ENCODE data around the gene TPCN1.
A peak's percentile ranks its signal among the peaks of the same experiment; 100 is the strongest.

TPCN1 gene

DNA sequence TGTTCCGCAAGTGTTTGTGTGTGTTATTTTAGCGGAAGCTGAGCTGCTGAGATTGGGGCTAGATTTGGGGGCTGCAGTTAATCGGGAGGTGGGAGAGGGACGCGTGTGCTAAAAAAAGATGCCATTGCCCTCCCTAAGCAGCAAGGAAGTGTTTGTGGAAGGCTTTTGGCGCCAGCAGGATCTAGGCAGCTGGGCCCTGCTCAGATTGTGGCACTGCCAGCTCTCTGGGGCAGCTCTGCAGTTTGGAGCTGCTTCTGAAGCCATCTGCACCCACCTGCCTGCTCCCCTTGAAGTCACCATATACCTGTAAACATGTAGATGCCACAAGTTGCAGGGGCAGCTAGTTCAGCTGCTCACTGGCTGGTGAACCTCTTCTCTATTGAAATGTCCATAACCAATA is 28.8 kb downstream of the TPCN1 start:
- DNase-seq (ENCODE audit: low spot score in 2 of 2) (no peak), ATAC-seq (no peak)
- H3K27ac Mint-ChIP-seq = no peak overlapping the region
- H3K36me3 Mint-ChIP-seq = peaks cover 1% of the 10 kb centered on the region
- H3K4me1 Mint-ChIP-seq = no peaks in the 10 kb centered on the region
- peaks cover 6% of the 10 kb centered on the region for H3K9me3 Mint-ChIP-seq
- H3K4me3 Mint-ChIP-seq = no peak overlapping the region

DNA sequence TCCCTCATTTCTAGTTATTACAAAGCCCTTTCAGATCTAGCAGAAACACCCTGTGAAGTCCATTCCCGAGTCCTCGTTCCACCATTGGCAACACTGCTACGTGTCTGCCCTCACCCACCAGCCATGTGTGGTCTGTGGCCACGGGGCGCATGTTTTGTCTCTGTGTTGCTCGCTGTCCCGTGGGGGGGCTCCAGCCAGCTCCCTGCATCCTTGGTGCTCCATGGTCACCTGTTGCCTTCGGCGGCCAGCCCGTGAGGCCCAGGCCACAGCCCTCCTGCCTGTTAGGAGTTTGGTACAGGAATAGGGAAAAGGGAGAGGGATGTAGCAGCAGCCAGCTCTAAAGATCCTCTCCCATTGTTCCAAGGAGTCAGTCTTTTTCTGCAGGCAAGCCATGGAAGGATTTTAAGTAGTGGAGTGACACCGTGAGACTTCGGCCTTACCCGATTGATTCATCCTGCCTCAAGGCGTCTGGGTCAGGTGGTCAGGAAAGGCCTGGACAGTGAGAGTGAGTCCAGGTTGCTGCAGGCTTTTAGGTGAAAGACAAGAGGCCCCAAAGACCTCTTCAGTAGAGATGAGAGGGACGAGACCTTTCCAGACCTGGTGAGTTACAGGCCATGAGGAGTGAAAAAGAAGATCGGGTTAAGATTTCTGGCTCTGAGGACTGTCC is 30.3 kb downstream of the TPCN1 start:
- no peak for DNase-seq (ENCODE audit: low spot score in 2 of 2)
- H3K27ac Mint-ChIP-seq = no peak overlapping the region

DNA sequence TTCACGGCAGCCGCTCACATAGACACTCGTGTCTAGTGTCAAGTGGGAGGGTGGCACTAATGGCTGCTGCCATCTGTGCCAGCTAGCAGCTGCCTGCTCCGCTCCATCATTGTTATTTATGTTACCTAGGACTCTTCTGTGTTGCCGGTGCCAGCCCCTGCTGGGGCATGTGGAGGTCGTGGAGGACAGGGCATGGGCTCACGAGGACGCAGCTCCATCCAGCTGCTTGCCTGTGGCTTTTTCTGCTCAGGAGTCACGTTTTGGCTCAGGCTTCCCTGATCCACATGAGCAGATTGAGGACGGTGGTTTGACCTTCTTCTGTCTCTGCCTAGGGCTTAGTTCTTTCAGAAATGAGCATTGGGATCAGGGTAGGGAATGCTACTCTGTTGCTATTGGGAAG is 31.2 kb downstream of the TPCN1 start:
- no peak overlapping the region for H3K4me3 Mint-ChIP-seq
- no peak for ATAC-seq
- H3K36me3 Mint-ChIP-seq = no peaks in the 10 kb centered on the region
- no peak for DNase-seq (ENCODE audit: low spot score in 2 of 2)
- H3K27ac Mint-ChIP-seq = no peak overlapping the region
- H3K4me1 Mint-ChIP-seq = no peaks in the 10 kb centered on the region
- peaks cover 6% of the 10 kb centered on the region for H3K9me3 Mint-ChIP-seq

More for the DNA sequence above, 30.3 kb downstream of the TPCN1 start:
- ATAC-seq = no peak
- Mint-ChIP-seq H3K36me3 (no peaks in the 10 kb centered on the region), H3K4me3 (no peak overlapping the region), H3K4me1 (no peaks in the 10 kb centered on the region), H3K9me3 (peaks cover 6% of the 10 kb centered on the region)

DNA sequence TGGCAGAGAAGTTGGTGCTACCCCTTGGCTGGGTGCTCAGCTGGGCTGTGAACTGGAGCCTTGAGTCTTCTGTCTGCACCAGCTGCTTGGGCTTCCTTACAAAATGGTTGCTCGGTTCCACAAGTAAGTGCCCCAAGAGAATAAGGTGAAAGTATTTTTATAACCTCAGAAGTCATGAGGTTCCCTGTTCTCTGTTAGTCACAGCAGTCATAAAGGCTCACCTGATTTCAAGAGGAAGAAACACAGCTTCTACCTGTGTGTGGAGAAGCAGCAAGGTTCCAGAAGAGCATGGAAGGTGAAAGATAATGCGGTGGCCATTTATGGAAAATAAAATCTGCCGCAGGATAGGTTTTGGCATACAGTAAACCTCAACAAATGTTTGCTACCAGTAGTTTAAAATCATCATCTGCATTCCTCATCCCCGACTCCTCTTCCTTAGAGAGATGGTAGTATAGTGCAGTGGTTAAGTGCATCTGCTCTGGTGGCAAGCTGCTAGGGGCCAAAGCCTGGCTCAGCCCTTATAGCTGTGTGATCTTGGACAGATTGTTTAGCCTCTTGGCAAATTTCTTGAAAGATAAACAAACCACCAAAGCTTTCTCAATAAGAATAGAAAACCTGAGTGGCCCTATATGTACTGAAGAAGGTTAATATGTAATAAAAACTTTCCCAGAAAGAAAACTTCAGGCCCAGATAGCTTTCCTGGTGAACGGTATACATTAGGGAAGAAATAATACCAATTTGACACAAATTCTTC is 32.4 kb downstream of the TPCN1 start:
- Mint-ChIP-seq H3K36me3 (no peaks in the 10 kb centered on the region), H3K9me3 (peaks cover 6% of the 10 kb centered on the region), H3K27ac (no peak overlapping the region), H3K4me1 (no peaks in the 10 kb centered on the region), H3K4me3 (no peak overlapping the region)
- no peak for DNase-seq (ENCODE audit: low spot score in 2 of 2)
- no peak for ATAC-seq

DNA sequence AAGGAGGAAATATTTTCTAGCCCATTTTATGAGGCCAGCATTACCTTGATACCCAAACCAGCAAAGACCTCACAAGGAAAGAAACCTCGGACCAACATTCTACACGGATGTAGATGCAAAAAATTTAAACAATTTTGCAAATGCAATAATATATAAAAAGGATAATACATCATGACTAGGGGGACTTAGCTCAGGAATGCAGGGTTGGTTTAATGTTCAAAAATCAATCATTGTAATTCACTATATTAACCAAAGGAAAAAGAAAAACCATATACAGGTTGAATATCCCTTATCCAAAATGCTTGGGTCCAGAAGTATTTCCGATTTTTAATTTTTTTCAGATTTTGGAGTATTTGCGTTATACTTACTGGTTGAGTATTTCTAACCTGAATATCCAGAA is 33.0 kb downstream of the TPCN1 start:
- Mint-ChIP-seq H3K9me3 (peaks cover 6% of the 10 kb centered on the region), H3K4me1 (no peaks in the 10 kb centered on the region), H3K36me3 (no peaks in the 10 kb centered on the region), H3K4me3 (no peak overlapping the region), H3K27ac (no peak overlapping the region)
- DNase-seq (ENCODE audit: low spot score in 2 of 2) = no peak
- no peak for ATAC-seq

DNA sequence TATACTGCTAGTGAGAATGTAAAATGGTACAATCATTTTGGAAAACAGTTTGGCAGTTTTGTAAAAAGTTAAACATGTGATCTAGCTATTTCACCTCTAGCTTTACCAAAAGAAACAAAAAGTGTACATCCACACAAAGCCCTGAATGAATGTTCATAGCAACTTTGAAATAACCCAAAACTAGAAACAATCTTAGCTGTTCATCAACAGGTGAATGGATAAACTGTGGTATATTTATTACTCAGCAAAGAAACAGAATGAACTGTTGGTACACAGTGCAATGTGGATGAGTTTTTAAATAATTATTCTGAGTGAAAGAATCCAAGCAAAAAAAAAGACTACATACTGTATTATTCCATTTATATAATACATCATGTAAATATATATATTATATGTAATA is 36.3 kb downstream of the TPCN1 start:
- peaks cover 6% of the 10 kb centered on the region for H3K9me3 Mint-ChIP-seq
- H3K36me3 Mint-ChIP-seq = peaks cover 5% of the 10 kb centered on the region
- no peak for DNase-seq (ENCODE audit: low spot score in 2 of 2)
- no peak overlapping the region for H3K27ac Mint-ChIP-seq
- H3K4me3 Mint-ChIP-seq = no peak overlapping the region
- H3K4me1 Mint-ChIP-seq = no peaks in the 10 kb centered on the region
- ATAC-seq = no peak

DNA sequence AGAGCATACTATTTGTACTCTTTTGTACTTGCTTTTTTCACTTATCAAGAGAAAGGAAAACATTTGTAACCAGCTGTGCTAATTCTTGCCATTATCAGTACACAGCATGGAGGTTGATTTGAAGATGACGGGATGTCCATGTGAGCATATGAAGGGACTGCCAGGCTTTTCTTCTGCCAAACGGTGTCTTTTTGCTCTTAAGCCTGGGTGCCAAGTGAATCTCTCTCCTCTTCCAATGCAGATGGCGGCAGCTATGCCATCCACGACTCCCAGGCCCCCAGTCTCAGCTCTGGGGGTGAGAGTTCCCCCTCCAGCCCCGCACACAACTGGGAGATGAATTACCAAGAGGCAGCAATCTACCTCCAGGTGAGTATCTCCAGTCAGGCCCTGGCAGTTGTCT is 38.9 kb downstream of the TPCN1 start:
- Mint-ChIP-seq H3K9me3 (no peaks in the 10 kb centered on the region), H3K4me1 (no peaks in the 10 kb centered on the region), H3K27ac (peak overlapping the region; percentile 7), H3K36me3 (peaks cover 13% of the 10 kb centered on the region), H3K4me3 (no peak overlapping the region)
- DNase-seq (ENCODE audit: low spot score in 2 of 2) (no peak), ATAC-seq (no peak)

DNA sequence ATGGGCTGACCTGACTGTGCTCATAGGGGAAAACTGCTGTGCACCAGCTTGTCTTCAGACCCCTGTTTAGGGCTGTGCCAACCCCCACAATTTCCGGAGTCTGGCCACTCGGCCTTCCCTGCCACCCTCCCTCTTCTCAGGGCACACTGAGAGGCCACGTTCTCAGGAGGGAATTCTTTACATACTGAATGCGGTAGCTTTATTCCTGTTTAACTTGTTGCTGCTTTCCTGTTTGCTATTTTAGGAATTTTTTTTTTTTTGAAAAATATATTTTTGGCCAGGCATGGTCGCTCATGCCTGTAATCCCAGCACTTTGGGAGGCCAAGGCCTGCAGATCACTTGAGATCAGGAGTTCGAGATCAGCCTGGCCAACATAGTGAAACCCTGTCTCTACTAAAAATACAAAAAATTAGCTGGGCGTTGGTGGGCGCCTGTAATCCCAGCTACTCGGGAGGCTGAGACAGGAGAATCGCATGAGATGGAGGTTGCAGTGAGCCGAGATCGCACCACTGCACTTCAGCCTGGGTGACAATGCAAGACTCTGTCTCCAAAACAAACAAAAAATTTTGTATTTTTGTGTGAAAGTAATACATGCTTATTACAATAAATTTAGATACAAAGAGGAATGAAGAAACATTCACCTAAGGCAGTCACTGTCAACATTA is 39.5 kb downstream of the TPCN1 start:
- Mint-ChIP-seq H3K27ac (peak overlapping the region; percentile 7), H3K9me3 (no peaks in the 10 kb centered on the region), H3K36me3 (peaks cover 13% of the 10 kb centered on the region), H3K4me3 (no peak overlapping the region), H3K4me1 (no peaks in the 10 kb centered on the region)
- ATAC-seq (no peak), DNase-seq (ENCODE audit: low spot score in 2 of 2) (no peak)

DNA sequence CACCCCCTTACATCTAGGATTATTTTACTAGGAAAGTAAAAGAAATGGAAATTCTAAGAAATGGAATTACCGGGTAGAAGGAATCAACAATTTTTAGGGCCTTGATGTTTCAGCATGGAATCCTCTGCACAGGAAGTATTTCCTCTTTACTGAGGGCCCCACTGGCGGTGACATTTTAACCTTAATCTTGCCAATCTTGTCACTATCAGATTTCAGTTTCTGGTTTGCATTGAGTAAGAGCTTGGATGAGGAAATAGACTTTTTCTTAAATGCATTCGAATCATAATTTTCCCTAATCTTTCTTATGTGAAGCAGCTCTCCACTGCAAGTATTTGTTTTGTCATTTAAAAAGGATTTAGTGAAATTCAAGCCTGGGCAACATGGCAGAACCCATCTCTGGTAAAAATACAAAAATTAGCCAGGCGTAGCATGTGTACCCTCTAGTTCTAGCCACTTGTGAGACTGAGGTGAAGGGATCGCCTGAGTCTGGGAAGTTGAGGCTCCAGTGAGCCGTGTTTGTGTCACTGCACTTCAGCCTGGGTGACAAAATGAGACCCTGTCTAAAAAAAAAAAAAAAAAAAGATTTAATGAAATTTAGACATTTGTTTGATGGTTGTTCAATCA is 40.7 kb downstream of the TPCN1 start:
- H3K4me1 Mint-ChIP-seq = no peaks in the 10 kb centered on the region
- no peaks in the 10 kb centered on the region for H3K9me3 Mint-ChIP-seq
- H3K27ac Mint-ChIP-seq = peak overlapping the region; percentile 32
- H3K36me3 Mint-ChIP-seq = peaks cover 13% of the 10 kb centered on the region
- DNase-seq (ENCODE audit: low spot score in 2 of 2) (no peak), ATAC-seq (peak; percentile 74)
- no peak overlapping the region for H3K4me3 Mint-ChIP-seq

DNA sequence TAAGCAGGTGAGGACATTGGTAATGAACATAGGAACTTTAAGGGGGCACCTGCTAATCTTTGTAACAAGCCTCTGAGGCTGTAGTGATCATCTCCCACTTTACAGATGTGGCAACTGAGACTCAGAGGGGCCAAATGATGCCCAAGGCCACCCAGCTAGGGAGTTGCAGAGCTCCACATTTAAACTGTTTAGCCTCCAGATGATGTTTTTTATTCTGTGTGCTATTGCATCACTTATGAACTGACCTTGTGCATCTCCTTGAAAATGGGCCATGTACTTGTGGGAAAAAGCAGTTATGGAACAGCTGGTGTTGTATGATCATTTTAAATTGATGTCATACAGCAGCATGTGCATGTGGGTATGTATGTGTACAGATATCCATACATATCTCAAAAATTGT is 41.4 kb downstream of the TPCN1 start:
- DNase-seq (ENCODE audit: low spot score in 2 of 2) = no peak
- Mint-ChIP-seq H3K27ac (peak overlapping the region; percentile 32), H3K4me3 (no peak overlapping the region), H3K4me1 (no peaks in the 10 kb centered on the region), H3K36me3 (peaks cover 17% of the 10 kb centered on the region), H3K9me3 (no peaks in the 10 kb centered on the region)
- no peak for ATAC-seq

DNA sequence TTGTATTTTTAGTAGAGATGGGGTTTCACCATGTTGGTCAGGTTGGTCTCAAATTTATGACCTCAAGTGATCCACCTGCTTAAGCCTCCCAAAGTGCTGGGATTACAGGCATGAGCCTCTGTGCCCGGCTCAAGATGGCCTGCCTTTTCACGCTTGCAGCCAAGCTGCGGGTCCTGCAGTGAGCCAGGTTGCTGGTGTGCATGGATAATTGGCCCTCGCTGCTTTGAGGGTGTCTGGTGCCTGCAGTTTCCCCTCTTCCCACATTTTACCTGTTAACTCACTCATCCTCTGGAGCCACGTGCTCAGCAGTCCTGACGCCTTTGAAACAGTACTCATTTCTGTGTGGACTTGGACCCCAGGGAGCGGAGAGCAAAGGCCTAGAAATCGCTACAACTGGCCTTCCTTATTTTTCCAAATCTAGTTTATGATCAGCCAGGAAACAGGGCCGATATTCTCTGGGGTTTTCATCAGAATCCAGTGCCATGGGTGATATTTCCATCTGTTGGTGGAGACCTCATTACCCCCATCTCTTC is 42.2 kb downstream of the TPCN1 start:
- H3K27ac Mint-ChIP-seq = no peak overlapping the region
- H3K9me3 Mint-ChIP-seq = no peaks in the 10 kb centered on the region
- H3K36me3 Mint-ChIP-seq = peaks cover 20% of the 10 kb centered on the region
- no peak overlapping the region for H3K4me3 Mint-ChIP-seq
- H3K4me1 Mint-ChIP-seq = no peaks in the 10 kb centered on the region
- DNase-seq (ENCODE audit: low spot score in 2 of 2) (no peak), ATAC-seq (no peak)

DNA sequence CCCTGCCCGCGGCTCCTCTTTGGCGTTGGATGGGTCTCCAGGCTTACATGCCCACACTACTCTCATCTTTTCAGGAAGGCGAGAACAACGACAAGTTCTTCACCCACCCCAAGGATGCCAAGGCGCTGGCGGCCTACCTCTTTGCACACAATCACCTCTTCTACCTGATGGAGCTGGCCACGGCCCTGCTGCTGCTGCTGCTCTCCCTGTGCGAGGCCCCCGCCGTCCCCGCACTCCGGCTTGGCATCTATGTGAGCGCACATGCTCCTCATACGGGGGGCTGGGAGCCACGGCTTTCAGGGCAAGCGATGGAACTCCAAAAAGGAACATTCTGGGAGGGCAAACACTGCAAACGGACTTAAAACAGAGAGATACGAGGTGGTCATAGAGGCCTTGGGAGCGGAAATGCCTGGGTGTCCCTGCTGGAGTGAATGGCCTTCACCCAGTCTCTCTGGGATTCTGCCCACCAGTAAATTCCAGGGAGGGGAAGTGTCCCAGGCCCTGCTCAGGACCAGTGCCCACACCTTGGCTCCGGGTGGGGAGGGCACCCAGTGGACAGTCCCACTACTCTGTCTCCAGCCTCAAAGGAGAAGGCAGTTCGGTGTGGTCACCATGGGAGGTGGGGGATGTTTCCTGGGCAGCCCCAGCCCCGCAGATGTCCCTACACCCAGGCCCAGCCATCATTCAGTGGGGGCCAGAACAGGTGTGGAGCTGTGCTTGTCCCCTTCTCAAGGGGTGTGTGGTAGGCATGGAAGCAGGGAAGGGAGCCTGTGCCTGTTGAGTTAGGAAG is 45.0 kb downstream of the TPCN1 start:
- Mint-ChIP-seq H3K27ac (no peak overlapping the region), H3K9me3 (no peaks in the 10 kb centered on the region), H3K4me3 (no peak overlapping the region), H3K36me3 (peaks cover 20% of the 10 kb centered on the region), H3K4me1 (no peaks in the 10 kb centered on the region)
- ATAC-seq (peak; percentile 19), DNase-seq (ENCODE audit: low spot score in 2 of 2) (no peak)

DNA sequence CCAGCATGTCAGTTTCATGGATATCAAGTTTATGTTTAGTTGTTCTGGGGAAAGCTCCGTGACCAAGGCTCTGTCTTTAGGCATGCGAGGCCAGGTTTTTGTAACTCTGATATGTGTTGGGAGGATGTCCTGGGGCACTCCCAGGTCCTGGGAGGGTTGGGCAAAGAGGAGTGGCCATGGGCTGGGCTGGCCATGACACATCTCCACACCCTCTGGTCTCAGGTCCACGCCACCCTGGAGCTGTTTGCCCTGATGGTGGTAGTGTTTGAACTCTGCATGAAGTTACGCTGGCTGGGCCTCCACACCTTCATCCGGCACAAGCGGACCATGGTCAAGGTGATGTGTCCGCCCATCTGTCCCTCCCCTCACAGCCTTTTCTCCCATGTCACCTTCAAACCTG is 46.4 kb downstream of the TPCN1 start:
- Mint-ChIP-seq H3K9me3 (no peaks in the 10 kb centered on the region), H3K4me3 (no peak overlapping the region), H3K4me1 (peaks cover 12% of the 10 kb centered on the region), H3K36me3 (peaks cover 15% of the 10 kb centered on the region), H3K27ac (no peak overlapping the region)
- ATAC-seq (no peak), DNase-seq (ENCODE audit: low spot score in 2 of 2) (no peak)

DNA sequence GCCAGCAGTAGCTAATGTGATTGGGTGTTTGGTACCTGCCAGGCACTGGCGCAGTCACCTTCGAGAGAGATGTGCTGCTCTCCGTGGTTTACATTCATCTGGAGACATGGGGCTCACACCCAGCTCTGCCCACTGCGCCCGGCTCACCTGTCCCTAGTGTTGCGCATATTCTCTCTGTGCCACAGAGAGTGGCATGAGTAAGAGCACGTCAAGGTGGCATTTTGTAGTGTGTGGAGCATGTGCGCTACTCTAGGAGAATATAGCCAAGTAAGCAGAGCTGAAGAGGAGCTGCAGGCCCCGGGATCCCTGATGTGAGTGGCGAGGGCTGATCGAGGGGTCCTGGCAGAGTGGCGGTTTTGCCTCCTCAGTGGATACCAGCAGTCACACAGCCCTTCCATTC is 46.9 kb downstream of the TPCN1 start:
- H3K4me1 Mint-ChIP-seq = peaks cover 12% of the 10 kb centered on the region
- H3K9me3 Mint-ChIP-seq = no peaks in the 10 kb centered on the region
- H3K4me3 Mint-ChIP-seq = no peak overlapping the region
- peaks cover 13% of the 10 kb centered on the region for H3K36me3 Mint-ChIP-seq
- no peak overlapping the region for H3K27ac Mint-ChIP-seq
- ATAC-seq (no peak), DNase-seq (ENCODE audit: low spot score in 2 of 2) (no peak)

DNA sequence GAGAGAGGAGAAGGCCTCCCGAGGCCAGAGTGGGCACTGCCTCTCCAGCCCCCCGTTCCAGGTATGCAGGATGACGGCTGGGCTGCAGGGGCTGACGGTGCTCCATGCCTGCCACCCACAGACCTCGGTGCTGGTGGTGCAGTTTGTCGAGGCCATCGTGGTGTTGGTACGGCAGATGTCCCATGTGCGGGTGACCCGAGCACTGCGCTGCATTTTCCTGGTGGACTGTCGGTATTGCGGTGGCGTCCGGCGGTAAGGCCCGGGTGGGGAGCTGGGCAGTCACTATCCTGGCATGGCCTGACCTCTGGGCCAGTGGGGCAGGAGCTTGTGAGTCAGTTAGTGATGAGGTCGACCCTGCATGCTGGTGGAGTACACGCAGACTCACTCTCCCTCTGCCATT is 47.4 kb downstream of the TPCN1 start:
- DNase-seq (ENCODE audit: low spot score in 2 of 2) (no peak), ATAC-seq (no peak)
- no peak overlapping the region for H3K27ac Mint-ChIP-seq
- H3K9me3 Mint-ChIP-seq = no peaks in the 10 kb centered on the region
- H3K36me3 Mint-ChIP-seq = peaks cover 13% of the 10 kb centered on the region
- peaks cover 12% of the 10 kb centered on the region for H3K4me1 Mint-ChIP-seq
- H3K4me3 Mint-ChIP-seq = no peak overlapping the region

Measured in stimulated activated effector memory CD8-positive, alpha-beta T cell treated with anti-CD3 and anti-CD28 coated beads, Interleukin-12 subunit alpha, Interleukin-12 subunit beta, amount 100 ng/mL, for 72 hours (primary cell).